NB4 (cell line): ENCODE data around the gene WFIKKN1.

Experiments
- DNase-seq: peaks from one replicate; pipeline ENCODE4 v3.0.0; 2010; ENCODE audit warnings: low read depth
- H3K4me3 ChIP-seq: one replicate; pipeline ENCODE4 v1.5.1; 2011; ENCODE audit warnings: mild to moderate bottlenecking, low read depth, low read length, moderate library complexity
- CTCF ChIP-seq: IDR thresholded peaks from one replicate; pipeline ENCODE4 v1.5.1; 2012; ENCODE audit warnings: low read depth, low read length
- MAX ChIP-seq: IDR thresholded peaks from 2 replicates; pipeline ENCODE4 v1.6.1; 2011; ENCODE audit warnings: low read depth, low read length
- MYC ChIP-seq: IDR thresholded peaks from 2 replicates; pipeline ENCODE4 v1.6.1; 2011; ENCODE audit warnings: low read depth, low read length
- POLR2A ChIP-seq: IDR thresholded peaks from 2 replicates; pipeline ENCODE4 v1.6.1; 2011; ENCODE audit warnings: mild to moderate bottlenecking; ENCODE audit not compliant: insufficient read length; ENCODE audit errors: extremely low read depth

Gene WFIKKN1

GRCh38 chr16:629185-629832 is 1.5 kb upstream of the WFIKKN1 start:
- TF ChIP-seq POLR2A, result no peak
- no peak for TF ChIP-seq MAX
- TF ChIP-seq MYC, result no peak
- TF ChIP-seq CTCF, result no peak
- H3K4me3 ChIP-seq, result no peak overlapping the region
- no peak for DNase-seq

- no peak for TF ChIP-seq CTCF
- TF ChIP-seq MAX, result no peak
- TF ChIP-seq POLR2A, result no peak
- no peak for TF ChIP-seq MYC
- no peak overlapping the region for H3K4me3 ChIP-seq
- DNase-seq, result no peak
Measured at GRCh38 chr16:629833-630248, 944 bp upstream of the WFIKKN1 start.

GRCh38 chr16:630249-630814 is 453 bp upstream of the WFIKKN1 start:
- no peak for TF ChIP-seq MAX
- TF ChIP-seq CTCF, result no peak
- no peak for TF ChIP-seq MYC
- TF ChIP-seq POLR2A, result no peak
- H3K4me3 ChIP-seq, result no peak overlapping the region
- DNase-seq, result no peak

GRCh38 chr16:631808-632358 is 1.1 kb downstream of the WFIKKN1 start:
- no peak for DNase-seq
- TF ChIP-seq CTCF, result no peak
- no peak for TF ChIP-seq POLR2A
- TF ChIP-seq MAX, result no peak
- no peak for TF ChIP-seq MYC
- H3K4me3 ChIP-seq, result no peak overlapping the region

GRCh38 chr16:632486-633335 is 1.9 kb downstream of the WFIKKN1 start:
- no peak for TF ChIP-seq MAX
- TF ChIP-seq MYC, result no peak
- no peak for TF ChIP-seq POLR2A
- TF ChIP-seq CTCF, result no peak
- H3K4me3 ChIP-seq, result no peak overlapping the region
- no peak for DNase-seq
